Common myeloid progenitor, CD34-positive (primary cell): Measurements from ENCODE around the gene SLC35C1.

Source experiments
- CTCF ChIA-PET: fragments of 350-600 bp; sonication (Branson Sonifier 250); formaldehyde crosslinking; loops from one replicate; lab custom pipeline; 2021; ENCODE audit warnings: antibody characterized with exemption; lab: Charles Lee
- POLR2A ChIA-PET: fragments of 350-600 bp; sonication (Branson Sonifier 250); formaldehyde crosslinking; loops from one replicate; lab custom pipeline; 2021; ENCODE audit warnings: antibody characterized with exemption; lab: Charles Lee
- DNase-seq, 3 donors: peaks; one replicate each; pipeline versions ENCODE4 v3.0.0 to v3.0.0-alpha.2; 2013
- H3K27ac ChIP-seq, 2 experiments: 1 replicate in 1 of 2; 2 replicates in 1 of 2; pipeline ENCODE4 v1.7.0; 2013; ENCODE audit warnings: inconsistent platforms in 2 of 2, low read length in 2 of 2, mild to moderate bottlenecking in 2 of 2, low read depth in 1 of 2, moderate library complexity in 1 of 2; ENCODE audit not compliant: severe bottlenecking in 2 of 2, insufficient read depth in 1 of 2, poor library complexity in 1 of 2
- H3K27me3 ChIP-seq, 5 experiments: replicated peaks in 2 of 5; 1 replicate in 3 of 5; 2 replicates in 2 of 5; pipeline versions ENCODE4 v1.6.1 to v1.7.0; 2013; ENCODE audit warnings: low read length in 4 of 5, mild to moderate bottlenecking in 2 of 5, moderate library complexity in 2 of 5, inconsistent platforms in 1 of 5; ENCODE audit not compliant: insufficient read depth in 5 of 5, control insufficient read depth in 4 of 5
- H3K36me3 ChIP-seq, 4 experiments: 1 replicate in 2 of 4; 2 replicates in 2 of 4; pipeline versions ENCODE4 v1.6.1 to v1.7.0; 2013; ENCODE audit warnings: low read length in 3 of 4, control low read depth in 1 of 4, mild to moderate bottlenecking in 1 of 4; ENCODE audit not compliant: control insufficient read depth in 4 of 4, insufficient read depth in 4 of 4
- H3K4me1 ChIP-seq, 4 experiments: 1 replicate in 3 of 4; 2 replicates in 1 of 4; pipeline versions ENCODE4 v1.6.1 to v1.7.1; 2013; ENCODE audit warnings: low read length in 3 of 4, mild to moderate bottlenecking in 3 of 4, control low read depth in 1 of 4, inconsistent platforms in 1 of 4, moderate library complexity in 1 of 4; ENCODE audit not compliant: control insufficient read depth in 4 of 4, insufficient read depth in 4 of 4; ENCODE audit errors: control extremely low read depth in 1 of 4
- H3K4me3 ChIP-seq, 7 experiments: 1 replicate in 4 of 7; 2 replicates in 3 of 7; pipeline versions ENCODE4 v1.5.1 to v1.7.0; 2013; ENCODE audit warnings: mild to moderate bottlenecking in 7 of 7, low read length in 6 of 7, moderate library complexity in 6 of 7, inconsistent platforms in 2 of 7, low read depth in 2 of 7, control low read depth in 1 of 7; ENCODE audit not compliant: insufficient read depth in 4 of 7, control insufficient read depth in 1 of 7; ENCODE audit errors: extremely low read depth in 1 of 7
- H3K9me3 ChIP-seq, 5 experiments: 1 replicate in 4 of 5; 2 replicates in 1 of 5; pipeline versions ENCODE4 v1.6.1 to v1.7.1; 2013; ENCODE audit warnings: low read length in 4 of 5, mild to moderate bottlenecking in 2 of 5, inconsistent platforms in 1 of 5, low read depth in 1 of 5, moderate library complexity in 1 of 5; ENCODE audit not compliant: control insufficient read depth in 4 of 5, insufficient read depth in 2 of 5; ENCODE audit errors: control extremely low read depth in 1 of 5
- WGBS: methylation state at CpG from one replicate; pipeline ENCODE4 v1.1.5; 2013; ENCODE audit not compliant: insufficient coverage; 5-methylcytosine and 5-hydroxymethylcytosine counted together

SLC35C1 gene

GRCh38 chr11:45779602-45780001 is 25.3 kb upstream of the SLC35C1 start:
- Histone ChIP-seq H3K27me3 (peaks cover 0 to 4% (median 0%) of the 10 kb centered on the region in 5 experiments), H3K9me3 (peaks cover 0 to 1% (median 0%) of the 10 kb centered on the region in 5 experiments), H3K4me1 (no peaks in the 10 kb centered on the region), H3K36me3 (no peaks in the 10 kb centered on the region), H3K27ac (no peak overlapping the region), H3K4me3 (no peak overlapping the region)
- POLR2A ChIA-PET = no interaction called here
- CTCF ChIA-PET = no interaction called here
- 97% methylated on average over 4 of the region's 5 CpGs for WGBS
- no peak for DNase-seq

- no peak overlapping the region for H3K4me3 ChIP-seq
- WGBS = 83% methylated on average over 1 of the region's 2 CpGs
- CTCF ChIA-PET = no interaction called here
Measured at GRCh38 chr11:45786272-45786671, 18.7 kb upstream of the SLC35C1 start.

GRCh38 chr11:45788887-45789286 is 16.1 kb upstream of the SLC35C1 start:
- 100% methylated on average over 1 of the region's 3 CpGs for WGBS
- H3K4me3 ChIP-seq = no peak overlapping the region
- POLR2A ChIA-PET = no interaction called here
- CTCF ChIA-PET = no interaction called here
- H3K4me1 ChIP-seq = no peaks in the 10 kb centered on the region
- H3K27me3 ChIP-seq = peaks cover 0 to 4% (median 2%) of the 10 kb centered on the region in 5 experiments
- H3K36me3 ChIP-seq = no peaks in the 10 kb centered on the region
- H3K27ac ChIP-seq = no peak overlapping the region
- DNase-seq = no peak
- H3K9me3 ChIP-seq = peaks cover 0 to 13% (median 6%) of the 10 kb centered on the region in 5 experiments

More at GRCh38 chr11:45786272-45786671, 18.7 kb upstream of the SLC35C1 start:
- POLR2A ChIA-PET = no interaction called here
- H3K4me1 ChIP-seq = no peaks in the 10 kb centered on the region
- no peaks in the 10 kb centered on the region for H3K27me3 ChIP-seq
- no peak overlapping the region for H3K27ac ChIP-seq
- H3K36me3 ChIP-seq = no peaks in the 10 kb centered on the region
- peaks cover under 1 to 13% (median 6%) of the 10 kb centered on the region in 5 experiments for H3K9me3 ChIP-seq
- DNase-seq = no peak

GRCh38 chr11:45791524-45791923 is 13.4 kb upstream of the SLC35C1 start:
- peaks cover 0 to 10% (median 6%) of the 10 kb centered on the region in 5 experiments for H3K9me3 ChIP-seq
- DNase-seq = no peak
- no CpG with 5 or more reads among the region's 1 CpG for WGBS
- H3K27me3 ChIP-seq = peaks cover 0 to 6% (median 4%) of the 10 kb centered on the region in 5 experiments
- ChIA-PET POLR2A (no interaction called here), CTCF (no interaction called here)
- no peaks in the 10 kb centered on the region for H3K4me1 ChIP-seq
- no peaks in the 10 kb centered on the region for H3K36me3 ChIP-seq
- H3K4me3 ChIP-seq = no peak overlapping the region
- H3K27ac ChIP-seq = no peak overlapping the region

- WGBS = 64% methylated on average over 3 of the region's 3 CpGs
- no peak for DNase-seq
- no peak overlapping the region for H3K4me3 ChIP-seq
- no peaks in the 10 kb centered on the region for H3K36me3 ChIP-seq
- ChIA-PET POLR2A (no interaction called here), CTCF (no interaction called here)
- no peaks in the 10 kb centered on the region for H3K4me1 ChIP-seq
- no peaks in the 10 kb centered on the region for H3K9me3 ChIP-seq
- no peak overlapping the region for H3K27ac ChIP-seq
- H3K27me3 ChIP-seq = peaks cover 0 to 6% (median 4%) of the 10 kb centered on the region in 5 experiments
Measured at GRCh38 chr11:45794169-45794568, 10.8 kb upstream of the SLC35C1 start.

GRCh38 chr11:45795379-45795778 is 9.6 kb upstream of the SLC35C1 start:
- H3K4me3 ChIP-seq = no peak overlapping the region
- POLR2A ChIA-PET = interaction anchor here (0.6 kb wide), 1 partner anchor 10 kb away, joined by 3 read pairs; no protein-coding TSS in a partner anchor
- H3K36me3 ChIP-seq = no peaks in the 10 kb centered on the region
- peaks cover 0 to 6% (median 4%) of the 10 kb centered on the region in 5 experiments for H3K27me3 ChIP-seq
- no peaks in the 10 kb centered on the region for H3K9me3 ChIP-seq
- CTCF ChIA-PET = no interaction called here
- H3K27ac ChIP-seq = no peak overlapping the region
- H3K4me1 ChIP-seq = no peaks in the 10 kb centered on the region
- no peak for DNase-seq
- 97% methylated on average over 5 of the region's 5 CpGs for WGBS

GRCh38 chr11:45796461-45796861 is 8.5 kb upstream of the SLC35C1 start:
- ChIA-PET POLR2A (no interaction called here), CTCF (interaction anchor here (1.1 kb wide), 1 partner anchor 25 kb away, joined by 4 read pairs; no protein-coding TSS in a partner anchor)
- peaks cover 0 to under 1% (median 0%) of the 10 kb centered on the region in 4 experiments for H3K4me1 ChIP-seq
- H3K27ac ChIP-seq = no peak overlapping the region
- H3K4me3 ChIP-seq = no peak overlapping the region
- H3K36me3 ChIP-seq = no peaks in the 10 kb centered on the region
- DNase-seq = no peak
- peaks cover 0 to 6% (median 3%) of the 10 kb centered on the region in 5 experiments for H3K27me3 ChIP-seq
- H3K9me3 ChIP-seq = no peaks in the 10 kb centered on the region
- 95% methylated on average over 8 of the region's 8 CpGs for WGBS
